OCI-LY3 (cell line): ENCODE measurements around the gene KLHL30.

ENCODE experiments used
- CTCF ChIP-seq: fragments of 200-600, 300-600 bp; sonication (generic); IDR thresholded peaks from 2 replicates; pipeline ENCODE4 v1.5.1; 2014; ENCODE audit warnings: antibody characterized with exemption, low read length, low read depth
- EZH2phosphoT487 ChIP-seq: fragments of 200-600 bp; shearing (Covaris generic); IDR thresholded peaks from 2 replicates; pipeline ENCODE4 v1.6.1; 2018; ENCODE audit warnings: antibody characterized with exemption, mixed run types, low read depth

- TF ChIP-seq CTCF (no peak), EZH2phosphoT487 (no peak)
Observed at GRCh38 chr2:238158018-238158508, 19.6 kb downstream of the KLHL30 start.
